HS-5 (cell line): ENCODE results near the gene MRPL39.

Experiments
- DNase-seq: peaks from one replicate; pipeline ENCODE4 v3.0.0-alpha.2; 2012; ENCODE audit warnings: low read depth

The MRPL39 gene

DNA sequence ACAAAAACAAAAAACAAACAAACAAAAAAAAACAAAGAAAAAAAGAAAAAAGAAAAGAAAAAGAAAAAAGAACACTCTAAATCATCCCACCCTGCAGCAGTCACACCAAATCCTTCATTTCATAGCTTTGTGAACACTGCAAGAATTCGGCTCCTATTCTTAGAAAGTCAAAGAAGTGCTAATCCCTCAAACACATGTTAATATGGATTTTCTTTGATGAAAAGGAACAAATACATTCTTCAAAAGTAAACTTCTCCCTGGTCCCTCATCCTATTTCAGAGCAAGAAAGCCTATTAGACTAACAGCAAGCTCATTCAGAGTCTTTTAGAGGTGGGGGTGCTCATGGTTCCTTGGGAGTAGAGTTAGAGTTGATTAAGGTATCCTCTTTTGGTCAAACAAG, 7.2 kb upstream of the MRPL39 start:
- no peak for DNase-seq

DNA sequence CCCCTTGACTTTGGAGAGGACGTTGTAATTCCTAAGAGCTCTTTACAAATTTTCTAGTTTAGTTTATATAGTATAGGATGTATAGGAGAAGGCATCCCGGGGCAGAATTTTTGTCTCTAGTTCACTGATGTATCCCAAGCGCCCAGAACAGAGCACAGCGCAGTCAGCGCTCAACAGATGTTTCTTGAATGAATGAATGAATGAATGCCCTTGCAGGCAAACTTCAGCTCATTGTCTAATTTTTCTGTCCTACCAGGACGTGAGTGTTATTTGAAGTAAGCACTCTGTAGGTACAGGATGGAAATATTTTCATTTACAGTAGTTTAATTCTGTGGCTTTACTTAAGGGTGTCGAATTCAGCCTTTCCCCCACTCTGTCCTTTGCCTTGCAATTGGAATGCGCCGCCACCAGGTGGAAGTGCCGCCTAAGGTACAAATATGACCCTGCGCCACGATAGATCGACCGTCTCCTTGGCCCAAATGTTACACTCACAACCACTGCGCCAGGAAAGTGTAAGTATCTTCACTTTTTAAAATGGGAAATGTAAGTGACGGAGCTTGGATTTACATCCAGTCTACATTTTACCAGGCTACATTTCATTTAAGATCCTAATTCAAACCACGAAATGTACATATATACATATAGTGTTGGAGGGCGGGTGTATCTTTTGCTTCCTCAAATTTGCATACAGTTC, 910 bp upstream of the MRPL39 start:
- DNase-seq = peak; percentile 56

DNA sequence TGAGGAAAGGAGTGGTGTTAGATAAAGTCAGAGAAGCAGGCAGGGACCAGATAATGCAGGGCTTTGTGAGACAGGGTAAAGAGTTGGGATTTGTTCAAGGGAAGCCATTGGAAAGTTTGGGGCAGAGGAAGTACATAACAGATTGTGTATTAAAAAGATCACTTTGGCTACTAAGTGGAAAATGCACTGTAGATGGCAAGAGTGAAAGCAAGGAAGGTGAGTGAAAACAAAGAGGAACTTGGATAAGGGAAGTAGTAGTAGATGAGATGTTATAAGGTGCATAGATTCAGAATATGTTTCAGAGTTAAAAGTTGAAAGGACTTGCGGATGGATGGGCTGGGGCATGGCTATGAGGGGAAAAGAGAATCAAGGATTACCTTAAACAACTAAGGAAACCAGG, 17.4 kb downstream of the MRPL39 start:
- no peak for DNase-seq

DNA sequence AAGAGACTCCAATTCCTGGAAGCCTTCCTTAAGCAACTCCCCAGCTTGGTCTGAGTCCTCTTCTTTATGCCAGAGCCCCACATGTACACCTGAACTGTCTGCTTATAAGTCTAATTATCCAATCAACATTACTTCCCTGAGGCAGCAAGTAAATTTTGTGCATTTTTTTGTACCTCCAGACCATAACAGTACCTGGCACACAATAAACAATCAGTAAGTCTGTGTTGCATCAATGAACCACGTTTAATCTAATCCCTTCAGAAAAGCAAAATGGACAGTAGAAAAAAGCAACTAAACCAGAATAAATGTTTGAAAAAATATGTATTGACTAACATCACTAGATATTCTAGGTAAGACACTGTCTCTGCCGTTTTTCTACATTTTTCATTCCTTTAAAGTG, 20.5 kb downstream of the MRPL39 start:
- DNase-seq = no peak

DNA sequence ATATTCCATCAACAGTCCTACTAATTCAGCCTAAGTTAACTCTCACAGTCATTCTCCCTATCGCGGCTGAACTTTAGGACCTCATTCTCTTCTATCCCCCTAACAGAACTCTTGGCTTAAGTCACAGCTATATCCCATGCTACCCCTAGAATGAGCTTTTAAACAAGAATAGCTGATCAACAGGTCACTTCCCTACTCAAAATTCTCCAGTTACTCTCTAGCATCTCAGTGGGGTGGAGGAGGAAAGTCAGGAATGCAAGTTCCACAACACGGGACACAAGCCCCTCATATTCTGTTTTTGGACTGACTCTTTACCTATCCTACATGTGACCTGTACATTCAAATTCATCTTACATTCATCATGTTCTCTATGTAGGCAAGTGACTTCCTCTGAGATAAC, 21.0 kb downstream of the MRPL39 start:
- DNase-seq = no peak

DNA sequence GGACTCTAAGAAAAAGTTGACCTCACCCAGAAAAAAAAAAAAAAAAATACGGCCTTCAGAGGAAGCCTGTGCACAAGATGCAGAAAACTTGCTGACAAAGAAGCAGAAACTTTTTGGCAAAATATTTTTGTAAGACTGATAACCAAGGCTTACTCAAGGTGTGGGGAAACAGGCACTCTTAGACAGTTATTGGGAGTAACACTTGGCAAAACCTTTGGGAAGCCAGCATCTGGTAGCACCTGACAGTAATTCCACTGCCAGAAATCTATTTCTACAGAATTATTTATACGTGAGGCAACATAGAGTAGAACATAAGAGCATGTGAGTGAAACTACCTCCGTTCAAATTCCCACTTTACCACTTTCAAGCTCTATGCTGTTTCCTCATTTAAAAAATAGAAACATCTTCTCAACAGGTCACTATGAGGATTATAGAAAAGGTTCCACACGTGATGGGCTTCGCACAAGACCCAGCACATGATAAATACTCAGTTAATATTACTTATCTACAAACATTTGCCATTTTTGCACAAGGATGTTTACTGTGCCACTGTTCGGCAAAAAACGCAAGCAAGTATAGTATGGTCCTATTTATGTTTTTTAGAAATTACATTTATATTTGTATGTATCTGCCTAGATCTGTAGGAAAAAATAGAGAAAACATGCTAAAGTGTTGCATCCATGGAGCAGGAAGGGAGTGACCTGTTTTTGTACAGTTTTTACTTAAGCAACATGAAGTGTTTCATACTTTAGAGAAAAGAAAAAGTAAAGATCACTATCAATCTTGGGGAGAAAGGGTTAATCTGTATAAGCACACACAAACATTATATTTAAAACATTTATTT, 22.2 kb downstream of the MRPL39 start:
- no peak for DNase-seq

DNA sequence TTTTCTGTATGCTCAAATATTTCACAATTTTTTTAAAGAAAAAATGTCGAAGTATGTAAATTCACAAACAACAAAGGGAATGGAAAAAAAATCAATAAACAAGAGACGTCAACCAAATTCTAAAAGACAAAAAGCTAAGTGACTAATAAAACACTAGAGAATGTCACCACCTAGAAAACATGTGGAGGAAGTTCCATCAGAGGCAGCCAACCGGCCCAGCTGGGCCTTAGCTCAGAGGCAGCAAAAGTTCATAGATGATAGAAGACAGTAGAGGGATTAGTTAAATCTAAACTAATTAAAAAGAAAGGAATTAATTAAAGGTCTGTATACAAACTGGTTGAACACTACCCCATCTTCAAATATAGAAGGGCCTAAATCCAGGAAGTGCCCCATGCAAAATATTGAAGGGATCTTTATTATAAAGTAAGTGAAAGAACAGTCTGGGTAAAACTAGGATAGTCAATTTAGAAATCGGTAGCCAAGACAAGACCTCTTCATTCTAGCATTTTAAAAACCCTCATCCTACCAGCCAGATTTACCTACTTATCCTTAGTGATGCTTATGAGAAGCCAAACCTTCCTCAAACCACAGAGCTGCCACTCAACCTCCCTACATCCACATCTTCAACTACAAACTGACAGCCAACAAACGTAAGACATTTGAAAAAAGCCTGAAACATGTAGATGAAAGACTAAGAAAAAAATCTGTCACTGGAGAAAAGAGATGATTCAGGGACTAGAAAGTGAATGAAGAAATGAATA, 23.7 kb downstream of the MRPL39 start:
- no peak for DNase-seq

DNA sequence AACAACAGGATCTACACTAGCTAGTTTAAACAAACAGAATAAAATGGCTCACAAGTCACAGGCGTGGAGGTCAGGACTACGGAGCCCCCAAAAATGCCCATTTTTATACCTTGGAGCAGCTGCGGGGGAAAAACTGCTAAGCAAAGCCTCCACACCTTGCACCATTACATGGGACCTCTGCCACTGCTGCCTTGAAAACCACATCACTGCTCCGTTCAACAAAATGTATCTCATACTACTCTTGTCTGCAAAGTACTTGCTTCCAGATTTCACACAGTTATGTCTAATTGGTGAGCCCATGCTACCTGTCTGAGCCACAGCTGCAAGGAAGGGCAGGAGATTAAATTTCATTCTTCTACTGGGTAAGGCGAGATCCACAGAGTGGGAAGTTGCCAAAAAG, 24.4 kb downstream of the MRPL39 start:
- no peak for DNase-seq

DNA sequence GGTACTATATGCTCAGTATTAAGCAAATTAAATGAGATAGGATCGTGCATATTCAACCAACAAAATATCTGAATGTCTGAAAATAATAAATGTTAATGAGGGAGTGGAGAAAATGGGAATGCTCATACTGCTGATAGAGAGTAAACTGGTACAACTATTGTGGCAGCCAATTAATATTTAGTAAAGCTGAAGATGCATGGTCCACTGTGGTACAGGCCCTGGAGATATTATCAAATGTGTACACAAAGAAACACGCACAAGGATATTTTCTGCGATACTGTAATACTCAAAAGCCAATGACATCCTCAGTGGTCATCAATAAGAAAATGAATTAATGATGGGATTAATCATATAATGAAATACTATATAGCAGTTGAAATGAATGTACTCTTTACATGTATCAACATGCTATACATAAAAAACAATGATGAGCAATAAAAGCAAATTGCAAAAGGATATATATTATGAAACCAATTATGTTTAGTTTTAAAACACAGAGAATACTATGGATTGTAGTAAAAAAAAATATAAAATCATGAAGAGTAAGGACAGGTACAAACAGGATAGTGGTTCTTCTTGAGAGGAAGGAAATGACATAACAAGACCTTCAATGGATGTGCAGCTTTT, 25.0 kb downstream of the MRPL39 start:
- no peak for DNase-seq

DNA sequence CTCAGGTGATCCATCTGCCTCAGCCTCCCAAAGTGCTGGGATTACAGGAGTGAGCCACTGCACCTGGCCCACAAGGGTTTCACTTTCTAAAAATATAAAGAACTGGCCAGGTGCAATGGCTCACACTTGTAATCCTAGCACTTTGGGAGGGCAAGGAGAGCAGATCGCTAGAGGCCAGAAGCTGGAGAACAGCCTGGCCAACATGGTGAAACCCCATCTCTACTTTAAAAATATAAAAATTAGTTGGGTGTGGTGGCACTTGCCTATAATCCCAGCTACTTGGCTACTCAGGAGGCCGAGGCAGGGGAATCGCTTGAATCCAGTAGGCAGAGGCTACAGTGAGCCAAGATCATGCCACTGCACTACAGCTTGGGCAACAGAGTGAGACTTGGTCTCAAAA, 25.7 kb downstream of the MRPL39 start:
- no peak for DNase-seq

DNA sequence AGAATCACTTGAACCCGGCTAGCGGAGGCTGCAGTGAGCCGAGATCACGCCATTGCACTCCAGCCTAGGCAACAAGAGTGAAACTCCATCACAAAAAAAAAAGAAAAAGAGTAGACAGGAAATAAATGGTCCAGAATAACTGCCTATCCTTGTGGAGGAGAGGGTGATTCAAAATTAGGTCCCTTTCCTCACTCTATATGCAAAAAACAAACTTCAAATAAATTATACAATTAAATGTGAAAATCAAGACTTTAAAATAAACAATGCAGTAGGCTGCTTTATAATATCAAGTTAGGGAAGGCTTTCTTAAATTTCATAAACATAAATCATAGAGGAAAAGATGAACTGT, 26.4 kb downstream of the MRPL39 start:
- no peak for DNase-seq

DNA sequence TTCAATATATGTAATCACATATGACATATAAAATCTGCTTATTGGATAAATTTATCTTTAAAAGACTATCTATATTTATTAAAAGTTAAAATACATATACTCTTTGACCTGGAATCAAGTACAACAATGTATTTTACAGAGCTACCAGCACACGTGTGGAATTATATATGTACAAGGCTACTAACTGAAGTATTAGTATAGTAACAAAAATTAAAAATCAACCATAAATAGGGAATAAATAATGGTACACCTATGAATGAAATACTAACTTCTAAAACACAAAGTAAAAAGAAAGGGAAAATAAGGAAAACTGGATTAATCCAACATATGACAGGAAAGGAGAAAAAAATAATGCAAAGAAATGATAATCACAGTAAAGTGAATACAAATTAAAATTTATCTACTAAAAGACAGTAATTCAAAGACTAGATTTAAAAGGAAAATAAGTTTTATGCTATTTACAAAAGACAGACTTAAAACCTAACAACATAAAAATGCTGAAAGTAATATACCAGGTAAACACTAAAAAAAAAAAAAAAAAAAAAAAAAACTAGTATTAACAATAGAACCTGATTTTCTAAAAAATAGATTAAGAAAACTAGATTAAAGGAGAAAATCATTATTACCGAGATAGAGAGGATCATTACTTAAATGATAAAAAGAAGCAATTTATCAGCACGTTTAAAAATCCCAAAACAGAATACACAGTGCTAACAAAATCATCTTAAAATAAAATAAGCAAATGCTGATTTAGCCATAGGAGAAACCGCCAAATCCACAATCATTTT, 27.9 kb downstream of the MRPL39 start:
- DNase-seq = no peak

DNA sequence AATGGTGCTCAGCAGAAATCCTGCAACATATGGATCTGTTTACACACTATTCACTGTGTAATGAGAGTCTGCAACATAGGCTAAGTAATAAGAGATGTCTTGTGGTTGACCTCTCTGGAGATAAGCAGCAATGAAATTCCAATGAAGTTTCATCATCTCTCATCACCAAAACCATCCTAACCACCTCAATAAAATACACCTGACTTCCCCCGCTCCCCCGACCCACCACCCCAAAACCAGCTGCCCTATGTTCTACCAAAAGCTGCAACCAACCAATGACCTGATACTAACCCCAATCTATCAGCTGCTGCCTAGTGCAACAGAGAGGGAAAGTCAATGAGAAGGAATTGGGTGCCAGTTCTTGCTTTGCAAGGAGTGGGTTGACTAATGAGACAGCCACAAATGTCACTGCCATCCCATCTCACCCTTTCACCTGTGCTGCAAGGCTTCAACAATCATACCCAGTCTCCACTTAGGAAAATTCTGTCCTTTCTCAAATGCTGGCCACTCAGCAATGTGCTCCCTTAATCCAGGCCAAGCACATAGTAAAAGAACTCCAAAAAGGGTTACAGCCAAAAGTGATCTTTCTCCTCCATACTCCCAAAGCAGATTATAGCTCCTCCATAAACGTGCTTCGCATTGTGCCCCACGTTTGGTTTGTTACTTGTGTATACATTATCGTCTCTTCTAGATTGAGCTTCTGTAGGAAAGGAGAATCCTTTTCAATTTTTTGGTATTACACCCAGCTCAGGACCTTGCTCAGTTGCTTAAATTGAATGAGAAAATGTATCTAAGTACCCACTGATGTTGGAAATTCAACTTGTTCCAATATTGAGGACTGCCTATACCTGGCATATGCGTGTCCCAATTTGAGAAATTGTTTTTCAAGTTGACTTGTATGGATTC, 29.0 kb downstream of the MRPL39 start:
- no peak for DNase-seq

DNA sequence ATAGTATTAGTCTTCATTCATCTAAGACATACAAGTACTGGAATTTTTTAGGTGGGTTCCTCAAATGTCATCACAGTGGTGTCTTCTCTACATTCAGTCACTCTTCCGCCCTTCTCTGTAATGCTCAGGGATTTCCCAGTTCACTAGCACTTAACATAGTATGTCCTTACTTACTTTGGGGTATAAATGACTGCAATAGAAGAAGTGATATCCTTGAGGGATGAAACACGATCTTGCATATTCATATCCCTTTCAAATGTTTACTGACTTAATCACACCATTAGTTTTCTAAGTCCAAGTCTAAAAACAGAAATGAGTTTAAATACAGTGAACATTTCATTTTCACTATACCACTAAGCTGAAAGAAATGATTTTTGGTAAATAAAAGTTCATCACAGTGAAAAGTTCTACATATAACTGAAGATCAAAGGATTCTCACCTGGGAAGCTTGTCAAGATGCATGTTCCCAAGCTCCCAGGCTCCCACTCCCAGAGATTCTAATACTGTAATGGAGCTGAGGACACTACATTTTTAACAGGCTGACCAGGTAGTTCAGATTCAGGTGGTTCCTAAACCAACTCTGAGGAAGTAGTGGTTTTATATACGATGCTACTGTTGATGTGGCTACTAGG, 29.7 kb downstream of the MRPL39 start:
- no peak for DNase-seq

DNA sequence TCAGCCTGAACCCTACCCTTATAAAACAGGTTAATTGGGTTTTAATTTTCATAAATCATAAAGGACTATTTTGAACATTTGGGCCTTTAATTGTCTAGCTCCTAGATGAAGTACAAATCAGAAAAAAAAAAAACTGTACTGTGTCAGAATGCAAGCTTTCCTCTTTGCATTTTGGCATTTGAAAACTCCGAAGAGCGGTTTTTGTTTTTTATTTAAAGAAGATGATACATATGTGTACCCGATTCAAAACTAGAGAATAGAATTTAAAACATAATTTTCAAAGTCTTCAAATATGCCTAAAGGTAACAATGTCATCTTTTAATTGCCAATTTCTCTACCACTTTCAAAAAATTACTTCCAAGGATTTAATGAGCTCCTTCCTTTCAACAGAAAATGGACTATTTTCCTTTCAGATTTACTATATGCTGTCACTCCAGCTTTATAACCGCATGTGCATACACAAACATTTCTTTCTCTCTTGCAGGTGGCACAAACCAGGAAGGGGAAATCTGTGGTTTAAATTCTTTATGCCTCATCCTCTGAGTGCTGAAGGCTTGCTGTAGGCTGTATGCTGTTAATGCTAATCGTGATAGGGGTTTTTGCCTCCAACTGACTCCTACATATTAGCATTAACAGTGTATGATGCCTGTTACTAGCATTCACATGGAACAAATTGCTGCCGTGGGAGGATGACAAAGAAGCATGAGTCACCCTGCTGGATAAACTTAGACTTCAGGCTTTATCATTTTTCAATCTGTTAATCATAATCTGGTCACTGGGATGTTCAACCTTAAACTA, 33.7 kb downstream of the MRPL39 start:
- DNase-seq = peak; percentile 93

DNA sequence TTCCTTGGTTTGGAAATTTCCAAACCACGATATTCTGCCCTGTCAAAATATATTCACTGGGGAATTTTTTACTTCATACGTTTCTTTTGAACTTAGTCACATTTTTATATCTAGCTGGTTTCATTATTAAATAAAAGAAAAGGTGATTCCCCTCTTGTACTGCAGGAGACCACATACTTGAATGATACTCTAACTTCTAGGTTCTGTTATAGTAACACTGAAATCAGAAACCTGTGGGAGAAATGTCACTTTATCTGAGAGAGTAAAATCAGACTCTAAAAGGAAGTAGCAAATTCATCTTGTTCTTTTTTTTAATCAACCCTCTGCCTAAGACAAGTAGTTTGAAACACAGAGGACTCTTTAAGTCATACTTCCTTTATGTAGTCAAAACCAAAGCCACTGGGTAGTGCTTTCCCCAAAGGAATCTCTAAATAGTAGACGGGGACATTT, 34.4 kb downstream of the MRPL39 start:
- no peak for DNase-seq

DNA sequence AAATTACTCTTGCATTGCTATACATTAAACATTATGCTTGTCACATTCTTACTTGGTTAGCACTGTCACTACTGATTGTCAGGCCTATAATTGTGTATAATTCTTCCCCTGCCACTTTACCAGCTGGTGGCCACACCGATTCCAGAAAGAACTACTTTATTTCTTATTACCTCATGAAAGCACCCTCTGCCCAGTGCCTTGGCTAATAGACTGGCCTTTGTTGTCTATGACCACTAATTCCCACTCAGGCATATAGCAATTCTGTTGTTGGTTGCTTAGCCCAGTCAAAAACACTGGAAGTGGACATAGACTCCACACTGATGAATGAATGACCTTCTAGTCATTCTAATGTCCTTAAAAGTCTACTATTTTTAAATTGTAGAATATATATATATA, 35.6 kb downstream of the MRPL39 start:
- DNase-seq = no peak

DNA sequence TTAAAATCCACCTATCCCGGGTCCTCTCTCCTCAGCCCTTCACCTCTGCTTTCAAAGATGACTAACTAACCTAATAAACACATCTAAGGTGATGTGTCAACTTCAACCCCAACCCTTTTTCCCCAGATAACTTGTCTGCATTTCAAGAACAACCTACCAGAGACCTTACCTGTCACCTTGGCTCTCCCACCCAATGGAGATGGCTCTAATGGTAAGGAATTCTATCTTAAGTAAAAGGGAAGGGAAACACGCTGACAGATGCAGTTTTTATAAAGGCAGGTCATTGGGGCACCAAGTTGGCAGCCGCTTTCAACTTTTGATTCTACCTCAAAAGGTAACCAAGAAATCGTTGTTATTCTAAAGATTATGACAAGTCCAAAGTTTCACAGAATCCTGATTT, 37.6 kb downstream of the MRPL39 start:
- DNase-seq = no peak

DNA sequence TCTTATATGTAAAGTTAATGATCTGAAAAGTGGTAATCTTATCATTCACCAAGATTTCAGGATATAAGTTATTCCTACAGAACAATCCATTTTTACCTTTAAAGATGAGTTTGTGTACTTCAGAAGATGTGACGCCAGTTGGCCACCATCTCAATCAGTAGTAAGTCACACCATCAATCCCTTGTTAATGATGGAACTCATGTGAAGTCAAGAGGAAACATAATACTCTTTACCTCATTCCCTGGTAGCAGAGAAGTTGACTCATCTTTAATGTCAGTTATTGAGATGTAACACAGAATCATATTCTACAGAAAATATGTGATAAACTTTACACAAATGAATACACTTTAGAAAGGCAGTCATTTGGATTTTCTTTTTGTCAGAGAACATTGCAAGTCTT, 38.2 kb downstream of the MRPL39 start:
- no peak for DNase-seq
